Lung (tissue), 12 donors: ENCODE data around the gene XRCC4. TPM values are rescaled to one million over a fixed set of nuclear protein-coding genes. Genes with fewer than 3 reads are reported as not detected.
A peak's percentile ranks its signal among the peaks of the same experiment; 100 is the strongest.

Experiments
- ATAC-seq: fragments of 200-7000 bp; cut with Tn5 transposase; one replicate; pipeline ENCODE4 v1.9.1; 2020; ENCODE audit warnings: moderate number of reproducible peaks; ENCODE audit not compliant: insufficient read depth, low FRiP score
- DNase-seq, 3 donors: peaks; one replicate each; pipeline ENCODE4 v3.0.0-alpha.2; 2013 to 2017
- H3K27ac ChIP-seq, 2 donors: one replicate each; pipeline ENCODE4 v1.5.1; 2013; ENCODE audit warnings: mild to moderate bottlenecking in 2 of 2, moderate library complexity in 2 of 2, control low read depth in 1 of 2, inconsistent platforms in 1 of 2, low read depth in 1 of 2, low read length in 1 of 2
- H3K27me3 ChIP-seq, 3 donors: one replicate each; pipeline ENCODE4 v1.5.1; 2013; ENCODE audit warnings: low read length in 2 of 3; ENCODE audit not compliant: control insufficient read depth in 3 of 3, insufficient read depth in 3 of 3
- H3K36me3 ChIP-seq, 4 donors: one replicate each; pipeline ENCODE4 v1.5.1; 2013; ENCODE audit warnings: low read length in 4 of 4, mild to moderate bottlenecking in 1 of 4, moderate library complexity in 1 of 4; ENCODE audit not compliant: control insufficient read depth in 4 of 4, insufficient read depth in 4 of 4
- H3K4me1 ChIP-seq, 5 donors: one replicate each; pipeline ENCODE4 v1.5.1; 2013; ENCODE audit warnings: low read length in 5 of 5, mild to moderate bottlenecking in 2 of 5, moderate library complexity in 1 of 5; ENCODE audit not compliant: control insufficient read depth in 5 of 5, insufficient read depth in 5 of 5
- H3K4me3 ChIP-seq: one replicate; pipeline ENCODE4 v1.5.1; 2013; ENCODE audit warnings: mild to moderate bottlenecking, control low read depth, moderate library complexity
- H3K9ac ChIP-seq, 2 donors: one replicate each; pipeline ENCODE4 v1.5.1; 2013; ENCODE audit warnings: low read length in 2 of 2, control low read depth in 1 of 2; ENCODE audit not compliant: insufficient read depth in 1 of 2
- H3K9me3 ChIP-seq, 4 donors: one replicate each; pipeline ENCODE4 v1.5.1; 2013; ENCODE audit warnings: low read length in 3 of 4, mild to moderate bottlenecking in 1 of 4, moderate library complexity in 1 of 4; ENCODE audit not compliant: control insufficient read depth in 4 of 4, insufficient read depth in 3 of 4
- WGBS, 2 donors: extraction: QIAGEN DNeasy Blood & Tissue Kit; methylation state at CpG; one replicate each; pipeline ENCODE4 v1.1.7; 2013; 5-methylcytosine and 5-hydroxymethylcytosine counted together
- polyA plus RNA-seq, 2 donors: library from polyadenylated mRNA; stranded (reverse); fragments of 200-250 nt; gene quantifications; one replicate each; pipeline ENCODE4 v1.2.1, GENCODE V29; 2013
- total RNA-seq, 2 donors: library from RNA; depleted of rRNA in 1 of 2; stranded (reverse); fragments of >200 nt in 1 of 2; gene quantifications; one replicate each; pipeline ENCODE4 v1.2.1, GENCODE V29; 2014 to 2021
- TF ChIP-seq, protein P1 (sequence below): IDR thresholded peaks from 2 replicates; pipeline ENCODE4 v1.5.1; 2012; ENCODE audit warnings: mild to moderate bottlenecking; ENCODE audit errors: control extremely low read depth, extremely low read depth
- donor health status: control.
- donor health status: control.
- donor health status: Bipolar disorder and iron deficiency.
- donor health status: healthy.
- donor health status: DM: yes; HTN: yes; CAD: no.

Gene XRCC4
- total and polyA plus RNA-seq, 4 donors, result 3.8 to 10.7 (median 8.4) TPM

DNA sequence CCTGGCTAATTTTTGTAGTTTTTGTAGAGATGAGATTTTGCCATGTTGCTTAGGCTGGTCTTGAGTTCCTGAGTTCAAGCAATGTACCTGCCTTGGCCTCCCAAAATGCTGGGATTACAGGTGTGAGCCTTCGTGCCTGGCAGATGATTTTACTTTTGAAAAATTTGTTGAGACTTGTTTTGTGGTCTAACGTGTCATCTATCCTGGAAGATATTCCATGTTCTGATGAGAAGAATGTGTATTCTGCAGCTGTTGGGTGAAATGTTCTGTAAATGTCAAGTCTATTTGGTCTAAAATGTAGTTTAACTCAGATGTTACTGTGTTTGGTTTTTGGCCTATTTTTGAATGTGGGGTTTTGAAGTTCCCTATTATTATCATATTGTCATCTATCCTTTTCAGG is 145.6 kb downstream of the XRCC4 start:
- Histone ChIP-seq H3K9ac (no peak overlapping the region), H3K4me3 (no peak overlapping the region), H3K4me1 (peaks cover 0 to 10% (median 0%) of the 10 kb centered on the region in 5 donors), H3K27ac (no peak overlapping the region), H3K27me3 (no peaks in the 10 kb centered on the region), H3K36me3 (no peaks in the 10 kb centered on the region), H3K9me3 (no peaks in the 10 kb centered on the region)
- ATAC-seq (no peak), DNase-seq (no peak)
- WGBS, 2 donors, result 87 to 97% methylated on average over 2 of the region's 2 CpGs
- TF ChIP-seq, protein P1, sequence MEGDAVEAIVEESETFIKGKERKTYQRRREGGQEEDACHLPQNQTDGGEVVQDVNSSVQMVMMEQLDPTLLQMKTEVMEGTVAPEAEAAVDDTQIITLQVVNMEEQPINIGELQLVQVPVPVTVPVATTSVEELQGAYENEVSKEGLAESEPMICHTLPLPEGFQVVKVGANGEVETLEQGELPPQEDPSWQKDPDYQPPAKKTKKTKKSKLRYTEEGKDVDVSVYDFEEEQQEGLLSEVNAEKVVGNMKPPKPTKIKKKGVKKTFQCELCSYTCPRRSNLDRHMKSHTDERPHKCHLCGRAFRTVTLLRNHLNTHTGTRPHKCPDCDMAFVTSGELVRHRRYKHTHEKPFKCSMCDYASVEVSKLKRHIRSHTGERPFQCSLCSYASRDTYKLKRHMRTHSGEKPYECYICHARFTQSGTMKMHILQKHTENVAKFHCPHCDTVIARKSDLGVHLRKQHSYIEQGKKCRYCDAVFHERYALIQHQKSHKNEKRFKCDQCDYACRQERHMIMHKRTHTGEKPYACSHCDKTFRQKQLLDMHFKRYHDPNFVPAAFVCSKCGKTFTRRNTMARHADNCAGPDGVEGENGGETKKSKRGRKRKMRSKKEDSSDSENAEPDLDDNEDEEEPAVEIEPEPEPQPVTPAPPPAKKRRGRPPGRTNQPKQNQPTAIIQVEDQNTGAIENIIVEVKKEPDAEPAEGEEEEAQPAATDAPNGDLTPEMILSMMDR, result no peak

- no peaks in the 10 kb centered on the region for H3K9me3 ChIP-seq
Measured at GRCh38 chr5:83227611-83228010, 150.3 kb downstream of the XRCC4 start.

DNA sequence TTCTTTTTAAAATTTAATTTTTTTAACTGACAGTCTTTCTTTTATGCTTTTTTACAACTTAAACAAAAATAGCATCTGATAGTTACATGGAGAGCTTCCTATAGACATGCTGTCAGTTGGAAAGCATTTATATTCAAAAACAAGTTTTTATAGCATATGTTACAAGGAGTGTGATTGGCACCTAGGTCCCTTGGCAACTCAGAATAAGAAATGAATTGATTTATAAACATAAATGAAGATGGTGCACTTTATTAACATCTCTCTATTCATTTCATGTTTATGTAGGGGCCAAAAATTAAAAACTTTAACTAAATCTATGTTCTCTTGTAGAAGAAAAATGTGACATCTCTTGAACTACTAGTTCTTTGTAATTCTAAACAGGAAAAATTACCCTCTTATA is 153.2 kb downstream of the XRCC4 start:
- H3K27ac ChIP-seq, result no peak overlapping the region
- H3K4me3 ChIP-seq, result no peak overlapping the region
- no peaks in the 10 kb centered on the region for H3K4me1 ChIP-seq
- H3K9ac ChIP-seq, result no peak overlapping the region
- H3K9me3 ChIP-seq, result no peaks in the 10 kb centered on the region
- no peak for DNase-seq
- TF ChIP-seq, protein P1, result no peak
- no peak for ATAC-seq
- no peaks in the 10 kb centered on the region for H3K36me3 ChIP-seq
- no peaks in the 10 kb centered on the region for H3K27me3 ChIP-seq

More at GRCh38 chr5:83227611-83228010, 150.3 kb downstream of the XRCC4 start:
- WGBS, 2 donors, result 95 to 99% methylated on average over 2 of the region's 2 CpGs
- TF ChIP-seq, protein P1, result no peak
- H3K27ac ChIP-seq, result no peak overlapping the region
- no peaks in the 10 kb centered on the region for H3K27me3 ChIP-seq
- no peak overlapping the region for H3K9ac ChIP-seq
- no peaks in the 10 kb centered on the region for H3K4me1 ChIP-seq
- no peaks in the 10 kb centered on the region for H3K36me3 ChIP-seq
- DNase-seq, result no peak
- H3K4me3 ChIP-seq, result no peak overlapping the region
- no peak for ATAC-seq

- WGBS, 2 donors, result 80 to 92% methylated on average over 1 of the region's 1 CpG
- DNase-seq, result peak in 2 of 3 donors; percentile 16 to 34
Measured at GRCh38 chr5:83244516-83244915, 167.2 kb downstream of the XRCC4 start.

More at GRCh38 chr5:83244516-83244915, 167.2 kb downstream of the XRCC4 start:
- Histone ChIP-seq H3K9ac (no peak overlapping the region), H3K4me3 (no peak overlapping the region), H3K4me1 (peaks cover 0 to 7% (median 0%) of the 10 kb centered on the region in 5 donors), H3K27me3 (no peaks in the 10 kb centered on the region), H3K36me3 (no peaks in the 10 kb centered on the region), H3K27ac (no peak overlapping the region), H3K9me3 (no peaks in the 10 kb centered on the region)
- ATAC-seq, result no peak
- TF ChIP-seq, protein P1, result no peak
